Measurements from ENCODE around the gene NCOA1.

The NCOA1 gene

GRCh38 chr2:24472416-24472815, 18.6 kb upstream of the NCOA1 start:
- Histone ChIP-seq H3K27ac (ENCODE audit: low read depth, low read length) (no peak overlapping the region), H3K4me3 (ENCODE audit: low read length) (no peak overlapping the region), H3K9me3 (ENCODE audit: control insufficient read depth, insufficient read depth, low read length) (no peaks in the 10 kb centered on the region), H3K9me2 (replicated peaks; ENCODE audit: control insufficient read depth, low read length) (no peaks in the 10 kb centered on the region), H3K4me1 (ENCODE audit: control insufficient read depth, low read length) (no peaks in the 10 kb centered on the region), H3F3A (ENCODE audit: control insufficient read depth, insufficient read depth) (no peaks in the 10 kb centered on the region), H4K20me1 (ENCODE audit: control insufficient read depth, insufficient read depth, low read depth, low read length) (no peaks in the 10 kb centered on the region), H3K79me2 (ENCODE audit: control insufficient read depth, low read length) (no peaks in the 10 kb centered on the region), H3K4me2 (ENCODE audit: low read length) (no peak overlapping the region), H3K36me3 (ENCODE audit: control insufficient read depth, low read length) (no peaks in the 10 kb centered on the region), H3K27me3 (ENCODE audit: control insufficient read depth, low read length) (no peaks in the 10 kb centered on the region)
- TF ChIP-seq CTCF (IDR thresholded peaks at IDR 0.05; ENCODE audit: low read depth, low read length, poor library complexity, severe bottlenecking) = no peak
- no peak for TF ChIP-seq EZH2phosphoT487 (IDR thresholded peaks at IDR 0.05; ENCODE audit: borderline replicate concordance, low read length)

- H4K20me1 ChIP-seq (ENCODE audit: control insufficient read depth, insufficient read depth, low read depth, low read length) = no peaks in the 10 kb centered on the region
- no peak overlapping the region for H3K27ac ChIP-seq (ENCODE audit: low read depth, low read length)
- H3K36me3 ChIP-seq (ENCODE audit: control insufficient read depth, low read length) = no peaks in the 10 kb centered on the region
- no peaks in the 10 kb centered on the region for H3K9me3 ChIP-seq (ENCODE audit: control insufficient read depth, insufficient read depth, low read length)
- H3K79me2 ChIP-seq (ENCODE audit: control insufficient read depth, low read length) = no peaks in the 10 kb centered on the region
- no peaks in the 10 kb centered on the region for H3K27me3 ChIP-seq (ENCODE audit: control insufficient read depth, low read length)
- no peaks in the 10 kb centered on the region for H3K9me2 ChIP-seq (replicated peaks; ENCODE audit: control insufficient read depth, low read length)
- TF ChIP-seq CTCF (IDR thresholded peaks at IDR 0.05; ENCODE audit: low read depth, low read length, poor library complexity, severe bottlenecking) = no peak
- no peak for TF ChIP-seq EZH2phosphoT487 (IDR thresholded peaks at IDR 0.05; ENCODE audit: borderline replicate concordance, low read length)
- H3K4me3 ChIP-seq (ENCODE audit: low read length) = no peak overlapping the region
- no peaks in the 10 kb centered on the region for H3F3A ChIP-seq (ENCODE audit: control insufficient read depth, insufficient read depth)
- H3K4me1 ChIP-seq (ENCODE audit: control insufficient read depth, low read length) = no peaks in the 10 kb centered on the region
- no peak overlapping the region for H3K4me2 ChIP-seq (ENCODE audit: low read length)
These were observed 17.4 kb upstream of the NCOA1 start for GRCh38 chr2:24473626-24474025.

- Histone ChIP-seq H4K20me1 (ENCODE audit: control insufficient read depth, insufficient read depth, low read depth, low read length) (no peaks in the 10 kb centered on the region), H3F3A (ENCODE audit: control insufficient read depth, insufficient read depth) (no peaks in the 10 kb centered on the region), H3K36me3 (ENCODE audit: control insufficient read depth, low read length) (no peaks in the 10 kb centered on the region), H3K27me3 (ENCODE audit: control insufficient read depth, low read length) (no peaks in the 10 kb centered on the region), H3K27ac (ENCODE audit: low read depth, low read length) (no peak overlapping the region), H3K9me3 (ENCODE audit: control insufficient read depth, insufficient read depth, low read length) (no peaks in the 10 kb centered on the region), H3K9me2 (replicated peaks; ENCODE audit: control insufficient read depth, low read length) (no peaks in the 10 kb centered on the region), H3K4me2 (ENCODE audit: low read length) (no peak overlapping the region), H3K79me2 (ENCODE audit: control insufficient read depth, low read length) (no peaks in the 10 kb centered on the region), H3K4me1 (ENCODE audit: control insufficient read depth, low read length) (no peaks in the 10 kb centered on the region), H3K4me3 (ENCODE audit: low read length) (no peak overlapping the region)
- TF ChIP-seq EZH2phosphoT487 (IDR thresholded peaks at IDR 0.05; ENCODE audit: borderline replicate concordance, low read length) (no peak), CTCF (IDR thresholded peaks at IDR 0.05; ENCODE audit: low read depth, low read length, poor library complexity, severe bottlenecking) (no peak)
These were observed 17.0 kb upstream of the NCOA1 start for GRCh38 chr2:24474053-24474452.

GRCh38 chr2:24477229-24477628, 13.8 kb upstream of the NCOA1 start:
- Histone ChIP-seq H3K79me2 (ENCODE audit: control insufficient read depth, low read length) (no peaks in the 10 kb centered on the region), H3K9me3 (ENCODE audit: control insufficient read depth, insufficient read depth, low read length) (peaks cover 3% of the 10 kb centered on the region; the same call in 1 of the 2 replicates), H3K4me1 (ENCODE audit: control insufficient read depth, low read length) (no peaks in the 10 kb centered on the region), H3K4me3 (ENCODE audit: low read length) (no peak overlapping the region), H3K36me3 (ENCODE audit: control insufficient read depth, low read length) (no peaks in the 10 kb centered on the region), H3K9me2 (replicated peaks; ENCODE audit: control insufficient read depth, low read length) (no peaks in the 10 kb centered on the region), H3K27ac (ENCODE audit: low read depth, low read length) (no peak overlapping the region), H3F3A (ENCODE audit: control insufficient read depth, insufficient read depth) (no peaks in the 10 kb centered on the region), H3K4me2 (ENCODE audit: low read length) (no peak overlapping the region), H4K20me1 (ENCODE audit: control insufficient read depth, insufficient read depth, low read depth, low read length) (no peaks in the 10 kb centered on the region), H3K27me3 (ENCODE audit: control insufficient read depth, low read length) (no peaks in the 10 kb centered on the region)
- no peak for TF ChIP-seq CTCF (IDR thresholded peaks at IDR 0.05; ENCODE audit: low read depth, low read length, poor library complexity, severe bottlenecking)
- no peak for TF ChIP-seq EZH2phosphoT487 (IDR thresholded peaks at IDR 0.05; ENCODE audit: borderline replicate concordance, low read length)
